GM20431 (cell line): ENCODE results near the gene SLC35F2.
"Not testable (repeated sequence)": the region's sequence is repeated elsewhere in the genome, so short reads cannot be mapped to it uniquely, and the experiment has no call there.

Experiments
- in situ Hi-C: fragments of 300-500 bp; cut with MseI, MboI; formaldehyde crosslinking; loops from one replicate; pipeline ENCODE4 v1.15.0; 2020; ENCODE audit warnings: low sequenced_read_pairs; ENCODE audit not compliant: unreplicated experiment

The SLC35F2 gene

DNA sequence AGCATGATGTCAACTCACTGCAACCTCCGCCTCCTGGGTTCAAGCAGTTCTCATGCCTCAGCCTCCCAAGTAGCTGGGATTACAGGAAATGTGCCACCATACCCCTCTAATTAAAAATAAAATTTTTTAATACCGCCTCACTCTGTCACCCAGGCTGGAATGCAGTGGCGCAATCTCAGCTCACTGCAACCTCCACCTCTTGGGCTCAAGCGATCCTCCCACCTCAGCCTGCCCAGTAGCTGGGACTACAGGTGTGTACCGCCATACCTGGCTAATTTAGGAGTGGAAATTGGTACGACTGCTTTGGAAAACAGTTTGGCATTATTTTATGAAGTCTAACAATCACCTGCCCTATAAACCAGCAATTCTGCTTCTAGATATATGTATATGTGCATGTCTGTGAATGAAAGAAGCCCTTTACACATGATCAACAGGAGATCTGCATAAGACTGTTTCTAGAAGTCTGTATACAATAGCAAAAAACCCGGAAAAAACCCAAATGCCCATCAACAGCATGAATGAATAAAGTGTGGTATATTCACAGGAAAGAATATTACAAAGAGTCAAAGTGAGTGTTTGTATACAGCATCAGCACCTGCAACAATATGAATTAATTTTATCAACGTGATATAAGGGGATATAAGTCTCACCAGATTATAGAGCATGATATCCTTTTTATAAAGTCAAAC, 16.0 kb downstream of the SLC35F2 start:
- in situ Hi-C loops: no loop called here

GRCh38 chr11:107840129-107840484, 18.5 kb downstream of the SLC35F2 start:
- in situ Hi-C loops: no loop called here

DNA sequence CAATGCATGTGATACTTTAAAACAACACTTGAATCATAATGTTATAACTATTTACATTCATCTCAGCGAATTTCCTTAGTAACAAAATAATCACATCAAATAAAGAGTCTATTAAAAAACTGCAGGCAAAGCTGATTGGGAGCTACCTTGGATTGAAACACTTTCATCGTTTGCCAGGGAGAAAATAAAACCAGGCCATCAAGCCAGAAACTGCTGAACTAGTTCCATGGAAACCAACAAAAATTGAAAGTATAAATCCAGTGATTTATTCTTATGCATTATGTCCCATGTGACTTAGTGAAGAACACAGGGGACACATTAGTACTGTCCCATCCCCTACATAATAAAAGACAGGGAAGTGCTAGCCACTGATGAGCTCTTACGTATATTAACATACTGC, 21.7 kb downstream of the SLC35F2 start:
- in situ Hi-C loops: no loop called here

DNA sequence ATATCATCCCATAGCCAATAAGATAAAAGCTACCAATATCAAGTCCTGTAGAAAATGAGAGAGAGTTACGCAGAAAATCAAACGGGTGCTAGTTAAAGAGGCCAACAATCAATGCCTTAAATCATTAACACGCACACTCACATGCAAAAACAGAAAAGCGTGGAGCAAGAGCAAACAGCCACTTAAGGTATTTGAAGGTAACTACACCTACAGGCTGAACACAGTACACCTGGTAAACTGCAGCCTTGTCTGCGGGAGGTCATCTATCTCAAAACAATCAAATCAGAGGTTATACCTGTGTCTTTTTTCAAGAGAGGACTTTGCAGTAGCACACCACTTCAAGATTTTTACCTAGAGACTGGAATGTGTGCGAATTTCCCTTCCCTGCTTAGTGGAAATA, 23.6 kb downstream of the SLC35F2 start:
- in situ Hi-C loops: no loop called here

GRCh38 chr11:107833926-107834325, 24.7 kb downstream of the SLC35F2 start:
- in situ Hi-C loops: not testable (repeated sequence)

- in situ Hi-C loops: no loop called here
Measured at GRCh38 chr11:107830915-107831540, 27.6 kb downstream of the SLC35F2 start.

GRCh38 chr11:107827041-107827440, 31.5 kb downstream of the SLC35F2 start:
- in situ Hi-C loops: no loop called here

GRCh38 chr11:107825875-107826274, 32.7 kb downstream of the SLC35F2 start:
- in situ Hi-C loops: no loop called here

DNA sequence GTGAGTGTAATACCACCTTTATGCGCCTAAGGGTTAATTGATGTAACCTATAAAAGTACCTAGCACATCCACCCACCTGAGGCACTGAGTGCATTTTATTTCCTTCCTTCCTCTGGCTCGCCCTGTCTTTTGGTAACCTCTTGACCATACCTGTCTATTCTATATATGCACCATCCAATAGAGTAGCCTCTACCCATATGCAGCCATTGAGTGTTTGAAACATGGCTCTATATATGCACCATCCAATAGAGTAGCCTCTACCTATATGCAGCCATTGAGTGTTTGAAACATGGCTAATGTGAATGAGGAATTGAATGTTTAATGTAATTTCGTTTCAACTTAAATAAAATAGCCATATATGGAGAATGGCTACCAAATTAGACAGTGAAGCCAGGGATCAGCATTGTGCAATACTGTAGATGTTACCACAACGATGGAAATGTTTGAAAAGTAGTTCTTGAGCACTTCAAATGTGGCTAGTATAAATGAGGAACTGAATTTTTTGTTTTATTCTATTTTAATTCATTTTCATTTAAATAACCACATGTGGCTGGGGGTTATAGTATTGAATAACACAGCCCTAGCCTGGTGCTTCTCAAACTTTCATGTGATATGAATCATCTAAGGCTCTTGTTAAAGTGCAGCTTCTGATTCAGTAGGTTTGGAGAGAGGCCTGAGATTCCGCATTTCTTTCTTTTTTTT, 33.8 kb downstream of the SLC35F2 start:
- in situ Hi-C loops: no loop called here

- in situ Hi-C loops: no loop called here
Measured at GRCh38 chr11:107821199-107821927, 37.2 kb downstream of the SLC35F2 start.

GRCh38 chr11:107819361-107820014, 39.1 kb downstream of the SLC35F2 start:
- in situ Hi-C loops: no loop called here

DNA sequence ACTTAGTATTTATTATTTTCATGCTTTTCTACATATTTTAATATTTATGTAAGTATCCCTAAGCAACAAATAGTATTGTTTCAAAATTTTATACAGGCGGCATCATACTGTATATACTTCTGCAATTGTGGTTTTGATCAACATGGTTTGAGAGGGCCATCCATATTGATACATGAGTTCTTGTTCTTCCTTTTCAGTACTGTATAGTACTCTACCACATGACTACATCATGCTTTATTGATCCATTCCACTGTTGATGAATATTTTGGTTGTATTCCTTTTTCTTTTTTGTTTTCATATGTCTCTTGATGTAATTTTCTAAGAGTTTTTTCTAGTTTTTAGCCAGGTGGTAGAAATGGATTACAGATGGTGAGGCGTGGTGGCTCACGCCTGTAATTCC, 40.1 kb downstream of the SLC35F2 start:
- in situ Hi-C loops: no loop called here

GRCh38 chr11:107816028-107816427, 42.6 kb downstream of the SLC35F2 start:
- in situ Hi-C loops: no loop called here

DNA sequence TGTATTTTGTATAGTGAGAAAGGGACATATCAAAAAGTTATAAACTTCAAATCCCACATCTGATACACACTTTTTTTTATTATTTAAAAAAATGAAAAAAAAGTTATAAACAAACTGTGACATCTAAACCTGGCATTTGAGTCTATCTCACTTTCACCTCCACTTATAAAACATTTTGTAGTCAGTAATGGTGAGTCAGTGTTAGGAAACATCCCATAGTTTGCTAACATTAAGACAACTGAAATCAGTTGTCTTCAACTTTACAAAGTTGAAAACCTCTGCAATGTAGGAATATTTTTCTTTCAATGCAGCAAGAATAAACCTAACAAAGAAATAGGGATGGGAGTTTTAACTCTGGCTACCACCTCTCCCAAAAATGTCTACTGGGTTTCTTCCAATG, 47.7 kb downstream of the SLC35F2 start:
- in situ Hi-C loops: no loop called here

DNA sequence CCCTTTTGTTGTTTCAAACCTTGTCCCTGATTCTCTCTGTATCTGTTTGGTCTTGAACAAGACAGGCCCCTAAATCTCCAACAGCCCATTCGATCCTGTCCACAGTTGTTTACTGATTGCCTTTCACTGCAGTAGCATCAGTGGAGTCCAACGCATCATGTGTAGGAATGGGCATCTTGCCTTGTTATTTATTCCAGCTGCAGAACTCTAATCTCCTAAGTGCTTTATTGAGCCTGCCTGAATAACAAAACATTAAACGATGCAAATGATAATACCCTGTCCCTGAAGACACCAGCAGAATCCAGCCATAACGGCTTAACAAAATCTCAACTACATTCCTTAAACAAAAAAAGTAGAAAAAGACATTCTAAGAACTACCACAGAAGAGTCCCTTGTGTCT, 50.1 kb downstream of the SLC35F2 start:
- in situ Hi-C loops: no loop called here

- in situ Hi-C loops: no loop called here
Measured at GRCh38 chr11:107804971-107805370, 53.6 kb downstream of the SLC35F2 start.

- in situ Hi-C loops: no loop called here
Measured at GRCh38 chr11:107804211-107804610, 54.4 kb downstream of the SLC35F2 start.

DNA sequence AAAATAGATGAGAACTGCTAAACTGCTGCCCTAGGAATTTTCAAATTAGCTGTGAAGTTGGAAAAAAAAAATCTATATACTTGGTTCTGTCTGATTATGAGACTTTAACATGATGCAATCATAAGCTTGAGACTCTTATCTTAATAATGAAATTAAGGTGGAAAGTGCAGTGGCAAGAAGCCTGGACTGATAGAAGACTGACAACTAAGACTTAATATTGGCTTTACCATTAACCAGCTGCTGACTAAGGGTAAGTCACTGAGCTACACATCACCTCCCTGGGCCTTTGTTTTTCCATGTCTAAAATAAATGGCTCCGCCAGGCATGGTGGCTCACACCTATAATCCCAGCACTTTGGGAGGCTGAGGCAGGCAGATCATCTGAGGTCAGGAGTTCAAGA, 56.9 kb downstream of the SLC35F2 start:
- in situ Hi-C loops: no loop called here

DNA sequence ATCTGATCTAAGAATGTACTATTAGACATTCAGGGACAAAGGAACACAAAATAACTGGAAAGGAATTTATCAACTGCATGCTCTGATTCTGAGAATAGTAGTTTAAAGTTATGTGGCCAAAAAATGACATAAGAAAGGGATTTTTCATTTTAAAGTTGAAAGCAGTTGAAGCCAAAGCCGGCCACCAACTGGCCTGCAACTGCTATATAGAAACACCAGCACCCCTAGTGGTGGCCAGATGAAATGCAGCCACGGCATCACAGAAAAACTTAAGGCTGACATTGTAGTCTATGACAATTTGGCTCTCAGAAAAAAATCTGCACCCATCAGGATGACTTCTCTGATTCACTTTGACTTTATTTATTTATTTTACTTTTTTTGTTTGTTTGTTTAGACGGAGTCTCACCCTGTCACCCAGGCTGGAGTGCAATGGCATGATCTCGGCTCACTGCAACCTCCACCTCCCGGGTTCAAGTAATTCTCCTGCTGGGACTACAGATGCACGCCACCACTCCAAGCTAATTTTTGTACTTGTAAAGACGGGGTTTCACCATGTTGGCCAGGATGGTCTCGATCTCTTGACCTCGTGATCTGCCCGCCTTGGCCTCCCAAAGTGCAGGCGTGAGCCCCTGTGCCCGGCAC, 59.2 kb downstream of the SLC35F2 start:
- in situ Hi-C loops: no loop called here

DNA sequence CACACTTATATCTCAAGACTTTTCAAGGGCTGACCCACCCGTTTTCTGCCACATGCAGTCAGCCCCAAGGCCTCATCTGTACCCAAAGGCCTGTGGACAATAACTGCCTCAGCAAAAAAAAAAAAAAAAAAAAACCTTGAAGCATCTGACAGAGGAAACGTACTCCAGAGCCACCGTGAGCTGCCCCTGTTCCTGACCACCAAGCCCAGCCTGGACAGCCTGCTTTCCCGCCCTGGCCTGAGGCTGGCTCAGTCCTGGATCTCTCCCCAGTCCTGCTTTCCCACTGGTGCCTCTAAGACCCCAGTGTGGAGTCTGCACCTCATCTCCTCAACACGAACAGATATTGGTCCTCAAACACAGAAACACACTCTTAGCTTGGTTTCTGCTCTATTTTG, 66.5 kb downstream of the SLC35F2 start:
- in situ Hi-C loops: no loop called here
